HepG2 (cell line): ENCODE measurements around the gene RBBP8NL. TPM values are rescaled to one million over a fixed set of nuclear protein-coding genes. Genes with fewer than 3 reads are reported as not detected.

Source experiments
- MBNL3 ChIP-seq: fragments of 250-450 bp; sonication (Bioruptor Pico); conservative IDR thresholded peaks from 2 replicates; pipeline ENCODE4 v1.8.0; 2022; ENCODE audit warnings: mild to moderate bottlenecking, inconsistent platforms
- MED1 ChIP-seq: sonication (generic); formaldehyde crosslinking; IDR thresholded peaks from 2 replicates; pipeline ENCODE4 v1.4.0; 2020; ENCODE audit warnings: missing genetic modification reagents
- MIER3 ChIP-seq: IDR thresholded peaks from 2 replicates; pipeline ENCODE4 v1.6.1; 2016; ENCODE audit warnings: missing compliant biosample characterization, borderline replicate concordance
- PLRG1 ChIP-seq: fragments of 450-650 bp; conservative IDR thresholded peaks from 2 replicates; pipeline ENCODE4 v1.6.1; 2016
- POLR2A ChIP-seq, 2 experiments: IDR thresholded peaks; 2 replicates each; pipeline ENCODE4 v1.6.1; 2011; ENCODE audit warnings: low read depth in 2 of 2, low read length in 2 of 2, mild to moderate bottlenecking in 1 of 2, moderate library complexity in 1 of 2; ENCODE audit not compliant: insufficient read depth in 1 of 2
- PRDM4 ChIP-seq: sonication (generic); formaldehyde crosslinking; IDR thresholded peaks from 2 replicates; pipeline ENCODE4 v1.9.0; 2021; ENCODE audit warnings: missing genetic modification reagents, borderline replicate concordance
- TEAD2 ChIP-seq: sonication (generic); formaldehyde crosslinking; IDR thresholded peaks from 2 replicates; pipeline ENCODE4 v1.9.0; 2021; ENCODE audit warnings: missing genetic modification reagents
- TMF1 ChIP-seq: sonication (generic); formaldehyde crosslinking; IDR thresholded peaks from 2 replicates; pipeline ENCODE4 v1.8.1; 2022; ENCODE audit warnings: low read depth, missing genetic modification reagents
- TRAFD1 ChIP-seq: sonication (generic); formaldehyde crosslinking; IDR thresholded peaks from 2 replicates; pipeline ENCODE4 v1.5.1; 2020; ENCODE audit warnings: missing genetic modification reagents, mild to moderate bottlenecking, borderline replicate concordance
- ZC3H4 ChIP-seq: sonication (generic); formaldehyde crosslinking; IDR thresholded peaks from 2 replicates; pipeline ENCODE4 v1.4.0; 2020; ENCODE audit warnings: missing genetic modification reagents, borderline replicate concordance
- ZNF556 ChIP-seq: sonication (generic); formaldehyde crosslinking; IDR thresholded peaks from 2 replicates; pipeline ENCODE4 v1.4.0; 2020; ENCODE audit warnings: mild to moderate bottlenecking, missing genetic modification reagents, borderline replicate concordance
- ZSCAN22 ChIP-seq: sonication (generic); formaldehyde crosslinking; IDR thresholded peaks from 2 replicates; pipeline ENCODE4 v1.4.0; 2020; ENCODE audit warnings: mild to moderate bottlenecking, missing genetic modification reagents
- polyA plus RNA-seq, 8 experiments: library from polyadenylated mRNA; depleted of rRNA in 3 of 8; stranded (reverse) in 7 of 8; unstranded in 1 of 8; fragments of >200 nt; fragmentation: Illumina TruSeq in 4 of 8; extraction: Trizol in 4 of 8; gene quantifications; 2 replicates each; pipeline versions ENCODE4 v1.2.1 to v1.2.3, GENCODE V29; 2011 to 2016; ENCODE audit warnings: low read depth in 4 of 8, missing spikeins in 1 of 8, mixed read lengths in 1 of 8; ENCODE audit not compliant: insufficient read depth in 1 of 8
- total RNA-seq, 5 experiments: library from RNA; depleted of rRNA; stranded (reverse); fragments of >200 nt; fragmentation: Illumina TruSeq; extraction: Trizol; gene quantifications; 2 replicates each; pipeline ENCODE4 v1.2.3, GENCODE V29; 2016; ENCODE audit warnings: low read depth in 1 of 5
- TF ChIP-seq, protein P1 (sequence below): IDR thresholded peaks from 2 replicates; pipeline ENCODE4 v1.6.1; 2012; ENCODE audit warnings: low read length, improper control_type of control experiment
- TF ChIP-seq, protein P2 (sequence below): sonication (generic); formaldehyde crosslinking; conservative IDR thresholded peaks from 2 replicates; pipeline ENCODE4 v1.5.0; 2020; ENCODE audit warnings: missing genetic modification reagents
- TF ChIP-seq, protein P3 (sequence below): sonication (generic); formaldehyde crosslinking; IDR thresholded peaks from 2 replicates; pipeline ENCODE4 v1.5.1; 2020; ENCODE audit warnings: mild to moderate bottlenecking, missing genetic modification reagents, moderate library complexity

RBBP8NL gene
- total and polyA plus RNA-seq, 2 of the 13 experiments (the other 11 are each of a cell fraction or from before 2014, with no cell fraction given), result 0.69 to 0.86 TPM

DNA sequence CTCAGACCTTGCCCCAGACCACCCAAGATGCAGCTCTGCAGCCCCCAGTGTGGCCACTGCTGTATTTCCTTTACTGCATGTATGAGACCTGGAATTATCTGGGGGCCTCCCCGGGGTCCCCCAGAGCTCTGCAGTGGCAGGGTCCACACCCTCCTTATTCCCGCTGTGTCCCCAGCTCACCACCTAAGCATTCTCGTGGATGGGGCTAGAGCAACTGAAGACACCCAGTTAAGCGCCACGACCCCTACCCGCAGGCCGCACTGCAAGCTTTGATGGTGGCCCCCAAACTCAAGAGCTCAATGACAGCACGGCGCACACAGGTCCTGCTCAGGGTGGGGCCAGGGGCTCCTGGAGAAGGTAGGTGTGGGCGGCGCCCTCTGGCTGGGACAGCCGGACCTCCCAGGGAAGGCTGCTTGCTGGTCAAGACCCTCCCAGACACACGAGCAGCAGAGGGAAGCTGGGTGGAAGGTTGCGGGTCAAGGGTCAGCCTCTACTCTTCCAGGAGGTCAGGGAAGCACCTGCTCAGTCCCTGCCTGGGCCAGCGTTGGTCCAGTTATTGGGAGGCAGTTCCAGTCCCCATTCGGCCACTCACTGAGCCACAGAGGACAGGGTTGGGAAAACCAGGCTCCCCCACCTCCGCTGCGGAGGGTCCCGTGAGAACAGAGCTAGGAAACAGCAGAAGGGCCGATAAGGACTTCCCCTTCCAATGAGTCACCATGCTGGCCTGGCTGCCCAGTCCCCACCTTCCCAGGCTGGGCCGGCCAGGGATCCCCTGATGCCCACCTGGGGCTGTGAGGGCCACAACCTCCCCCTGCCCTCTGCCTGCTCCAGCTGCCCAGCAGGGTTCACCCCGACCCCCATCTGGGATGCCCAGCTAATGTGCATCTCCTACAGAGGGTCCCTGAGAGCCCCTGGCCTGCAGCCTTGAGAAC is 63.2 kb downstream of the RBBP8NL start (continued):
- TF ChIP-seq TRAFD1 (CRISPR knock-in tag) (0 out of 2 replicates have a peak, but pooled peaks have one; percentile 20), ZSCAN22 (CRISPR knock-in tag) (no peak), MIER3 (CRISPR knock-in tag) (no peak), MED1 (CRISPR knock-in tag) (no peak), POLR2A (IDR thresholded peaks at IDR 0.05; ENCODE audit: insufficient read depth in 1 of 2, low read depth in 2 of 2, low read length in 2 of 2) (no peak), TMF1 (CRISPR knock-in tag) (no peak), ZC3H4 (CRISPR knock-in tag) (no peak), ZNF556 (CRISPR knock-in tag) (no peak), MBNL3 (CRISPR knock-in tag) (no peak), PRDM4 (no peak), PLRG1 (no peak), TEAD2 (CRISPR knock-in tag) (no peak)
- TF ChIP-seq, protein P1, sequence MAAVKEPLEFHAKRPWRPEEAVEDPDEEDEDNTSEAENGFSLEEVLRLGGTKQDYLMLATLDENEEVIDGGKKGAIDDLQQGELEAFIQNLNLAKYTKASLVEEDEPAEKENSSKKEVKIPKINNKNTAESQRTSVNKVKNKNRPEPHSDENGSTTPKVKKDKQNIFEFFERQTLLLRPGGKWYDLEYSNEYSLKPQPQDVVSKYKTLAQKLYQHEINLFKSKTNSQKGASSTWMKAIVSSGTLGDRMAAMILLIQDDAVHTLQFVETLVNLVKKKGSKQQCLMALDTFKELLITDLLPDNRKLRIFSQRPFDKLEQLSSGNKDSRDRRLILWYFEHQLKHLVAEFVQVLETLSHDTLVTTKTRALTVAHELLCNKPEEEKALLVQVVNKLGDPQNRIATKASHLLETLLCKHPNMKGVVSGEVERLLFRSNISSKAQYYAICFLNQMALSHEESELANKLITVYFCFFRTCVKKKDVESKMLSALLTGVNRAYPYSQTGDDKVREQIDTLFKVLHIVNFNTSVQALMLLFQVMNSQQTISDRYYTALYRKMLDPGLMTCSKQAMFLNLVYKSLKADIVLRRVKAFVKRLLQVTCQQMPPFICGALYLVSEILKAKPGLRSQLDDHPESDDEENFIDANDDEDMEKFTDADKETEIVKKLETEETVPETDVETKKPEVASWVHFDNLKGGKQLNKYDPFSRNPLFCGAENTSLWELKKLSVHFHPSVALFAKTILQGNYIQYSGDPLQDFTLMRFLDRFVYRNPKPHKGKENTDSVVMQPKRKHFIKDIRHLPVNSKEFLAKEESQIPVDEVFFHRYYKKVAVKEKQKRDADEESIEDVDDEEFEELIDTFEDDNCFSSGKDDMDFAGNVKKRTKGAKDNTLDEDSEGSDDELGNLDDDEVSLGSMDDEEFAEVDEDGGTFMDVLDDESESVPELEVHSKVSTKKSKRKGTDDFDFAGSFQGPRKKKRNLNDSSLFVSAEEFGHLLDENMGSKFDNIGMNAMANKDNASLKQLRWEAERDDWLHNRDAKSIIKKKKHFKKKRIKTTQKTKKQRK, result no peak
- TF ChIP-seq, protein P2, sequence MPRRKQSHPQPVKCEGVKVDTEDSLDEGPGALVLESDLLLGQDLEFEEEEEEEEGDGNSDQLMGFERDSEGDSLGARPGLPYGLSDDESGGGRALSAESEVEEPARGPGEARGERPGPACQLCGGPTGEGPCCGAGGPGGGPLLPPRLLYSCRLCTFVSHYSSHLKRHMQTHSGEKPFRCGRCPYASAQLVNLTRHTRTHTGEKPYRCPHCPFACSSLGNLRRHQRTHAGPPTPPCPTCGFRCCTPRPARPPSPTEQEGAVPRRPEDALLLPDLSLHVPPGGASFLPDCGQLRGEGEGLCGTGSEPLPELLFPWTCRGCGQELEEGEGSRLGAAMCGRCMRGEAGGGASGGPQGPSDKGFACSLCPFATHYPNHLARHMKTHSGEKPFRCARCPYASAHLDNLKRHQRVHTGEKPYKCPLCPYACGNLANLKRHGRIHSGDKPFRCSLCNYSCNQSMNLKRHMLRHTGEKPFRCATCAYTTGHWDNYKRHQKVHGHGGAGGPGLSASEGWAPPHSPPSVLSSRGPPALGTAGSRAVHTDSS (CRISPR knock-in tag), result no peak
- TF ChIP-seq, protein P3, sequence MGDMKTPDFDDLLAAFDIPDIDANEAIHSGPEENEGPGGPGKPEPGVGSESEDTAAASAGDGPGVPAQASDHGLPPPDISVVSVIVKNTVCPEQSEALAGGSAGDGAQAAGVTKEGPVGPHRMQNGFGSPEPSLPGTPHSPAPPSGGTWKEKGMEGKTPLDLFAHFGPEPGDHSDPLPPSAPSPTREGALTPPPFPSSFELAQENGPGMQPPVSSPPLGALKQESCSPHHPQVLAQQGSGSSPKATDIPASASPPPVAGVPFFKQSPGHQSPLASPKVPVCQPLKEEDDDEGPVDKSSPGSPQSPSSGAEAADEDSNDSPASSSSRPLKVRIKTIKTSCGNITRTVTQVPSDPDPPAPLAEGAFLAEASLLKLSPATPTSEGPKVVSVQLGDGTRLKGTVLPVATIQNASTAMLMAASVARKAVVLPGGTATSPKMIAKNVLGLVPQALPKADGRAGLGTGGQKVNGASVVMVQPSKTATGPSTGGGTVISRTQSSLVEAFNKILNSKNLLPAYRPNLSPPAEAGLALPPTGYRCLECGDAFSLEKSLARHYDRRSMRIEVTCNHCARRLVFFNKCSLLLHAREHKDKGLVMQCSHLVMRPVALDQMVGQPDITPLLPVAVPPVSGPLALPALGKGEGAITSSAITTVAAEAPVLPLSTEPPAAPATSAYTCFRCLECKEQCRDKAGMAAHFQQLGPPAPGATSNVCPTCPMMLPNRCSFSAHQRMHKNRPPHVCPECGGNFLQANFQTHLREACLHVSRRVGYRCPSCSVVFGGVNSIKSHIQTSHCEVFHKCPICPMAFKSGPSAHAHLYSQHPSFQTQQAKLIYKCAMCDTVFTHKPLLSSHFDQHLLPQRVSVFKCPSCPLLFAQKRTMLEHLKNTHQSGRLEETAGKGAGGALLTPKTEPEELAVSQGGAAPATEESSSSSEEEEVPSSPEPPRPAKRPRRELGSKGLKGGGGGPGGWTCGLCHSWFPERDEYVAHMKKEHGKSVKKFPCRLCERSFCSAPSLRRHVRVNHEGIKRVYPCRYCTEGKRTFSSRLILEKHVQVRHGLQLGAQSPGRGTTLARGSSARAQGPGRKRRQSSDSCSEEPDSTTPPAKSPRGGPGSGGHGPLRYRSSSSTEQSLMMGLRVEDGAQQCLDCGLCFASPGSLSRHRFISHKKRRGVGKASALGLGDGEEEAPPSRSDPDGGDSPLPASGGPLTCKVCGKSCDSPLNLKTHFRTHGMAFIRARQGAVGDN, result no peak; the same call in 1 of the 2 replicates
